ENCODE results near the gene TRIO.

DNA sequence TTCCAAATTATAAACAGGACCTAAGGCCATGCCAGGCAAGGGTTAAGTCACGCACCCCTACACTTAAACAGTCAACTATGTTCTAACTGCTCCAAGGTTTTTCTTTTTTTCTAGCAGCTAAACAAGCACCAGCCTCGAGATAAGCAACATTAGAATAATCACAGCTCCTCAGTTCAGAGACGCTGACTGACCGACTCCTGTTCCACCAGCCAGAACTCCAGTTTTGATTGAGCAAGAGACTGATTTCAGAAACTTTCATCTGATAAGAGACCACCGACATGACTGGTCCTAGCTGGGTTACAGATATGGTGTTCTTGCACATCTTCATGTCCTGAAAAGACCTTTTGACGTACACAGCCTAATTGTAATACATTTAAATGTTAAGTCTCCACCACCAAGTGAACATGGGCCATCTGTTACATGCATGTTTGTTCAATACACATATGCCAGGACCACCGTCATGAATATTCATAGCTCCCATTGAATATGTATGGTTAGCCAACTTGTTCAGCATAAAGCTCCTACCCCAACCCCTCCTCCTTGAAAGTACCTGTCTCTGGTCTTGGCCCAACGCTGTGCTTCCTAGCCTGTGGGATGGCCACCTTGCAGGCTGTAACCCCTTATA is 414.8 kb downstream of the TRIO start:
- no peak for TF ChIP-seq POLR2AphosphoS5 (IDR thresholded peaks at IDR 0.05; ENCODE audit: low read depth, low read length)
- TF ChIP-seq TAF1 (IDR thresholded peaks at IDR 0.05; ENCODE audit: borderline replicate concordance, insufficient read depth, low read length) = no peak
- no peak for TF ChIP-seq SIN3A (IDR thresholded peaks at IDR 0.05; ENCODE audit: borderline replicate concordance, insufficient read depth, low read length)

Data from PFSK-1 (cell line).